Dedifferentiated amniotic fluid mesenchymal stem cell (primary cell): ENCODE data around the gene ELK3.
A peak's percentile ranks its signal among the peaks of the same experiment; 100 is the strongest.
"Not testable (repeated sequence)": the region's sequence is repeated elsewhere in the genome, so short reads cannot be mapped to it uniquely, and the experiment has no call there.

Experiments used
- DNase-seq: peaks from one replicate; pipeline ENCODE4 v3.0.0-alpha.2; 2016; ENCODE audit errors: extremely low spot score

ELK3 gene

GRCh38 chr12:96303653-96304052, 109.5 kb downstream of the ELK3 start:
- DNase-seq = no peak

GRCh38 chr12:96305665-96306064, 111.5 kb downstream of the ELK3 start:
- DNase-seq = no peak

- DNase-seq = peak; percentile 75
These were observed 114.7 kb downstream of the ELK3 start for GRCh38 chr12:96308881-96309280.

- no peak for DNase-seq
These were observed 115.9 kb downstream of the ELK3 start for GRCh38 chr12:96310067-96310466.

GRCh38 chr12:96311191-96311590, 117.0 kb downstream of the ELK3 start:
- DNase-seq = no peak

GRCh38 chr12:96313606-96314005, 119.4 kb downstream of the ELK3 start:
- no peak for DNase-seq

- no peak for DNase-seq
These were observed 120.5 kb downstream of the ELK3 start for GRCh38 chr12:96314723-96315122.

- DNase-seq = not testable (repeated sequence)
These were observed 121.7 kb downstream of the ELK3 start for GRCh38 chr12:96315741-96316481.

- DNase-seq = not testable (repeated sequence)
These were observed 123.6 kb downstream of the ELK3 start for GRCh38 chr12:96317801-96318200.
